ENCODE results near the gene GRIP2.

DNA sequence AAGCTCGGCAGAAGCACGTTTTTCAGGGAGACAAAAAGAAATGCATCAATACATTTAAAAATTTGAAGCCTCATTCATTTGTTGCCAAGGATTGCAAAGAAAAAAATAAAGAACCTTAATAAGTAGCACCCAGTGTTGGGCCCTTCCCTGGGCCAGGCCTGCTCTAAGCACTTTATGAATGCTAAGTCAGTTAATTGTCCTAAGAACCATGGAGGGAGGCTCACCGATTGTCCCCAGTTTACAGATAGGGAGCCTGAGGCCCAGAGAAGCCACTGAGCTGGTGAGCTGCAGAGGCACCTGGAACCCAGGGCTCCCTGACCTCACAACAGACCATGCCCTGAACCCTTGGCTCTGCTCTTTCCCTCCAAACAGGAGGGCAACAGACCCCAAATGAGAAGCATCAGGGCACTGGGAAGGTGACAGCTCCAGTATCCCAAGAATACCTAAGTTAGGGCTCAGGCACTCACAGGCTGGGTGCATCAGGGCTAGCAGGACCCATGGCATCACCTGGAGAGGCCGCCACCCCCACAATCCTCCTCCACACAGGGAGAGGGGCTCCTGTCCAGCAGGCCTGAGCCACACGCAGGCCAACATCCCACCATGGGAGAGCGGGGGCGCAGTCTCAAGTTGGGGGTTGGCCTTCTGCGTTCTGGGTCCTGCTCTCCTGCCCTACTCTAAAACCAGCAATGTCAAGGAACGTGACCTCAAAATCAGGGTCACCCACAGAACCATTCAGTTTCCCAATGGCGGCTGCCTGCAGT, 3.9 kb downstream of the GRIP2 start:
- TF ChIP-seq, protein P1, sequence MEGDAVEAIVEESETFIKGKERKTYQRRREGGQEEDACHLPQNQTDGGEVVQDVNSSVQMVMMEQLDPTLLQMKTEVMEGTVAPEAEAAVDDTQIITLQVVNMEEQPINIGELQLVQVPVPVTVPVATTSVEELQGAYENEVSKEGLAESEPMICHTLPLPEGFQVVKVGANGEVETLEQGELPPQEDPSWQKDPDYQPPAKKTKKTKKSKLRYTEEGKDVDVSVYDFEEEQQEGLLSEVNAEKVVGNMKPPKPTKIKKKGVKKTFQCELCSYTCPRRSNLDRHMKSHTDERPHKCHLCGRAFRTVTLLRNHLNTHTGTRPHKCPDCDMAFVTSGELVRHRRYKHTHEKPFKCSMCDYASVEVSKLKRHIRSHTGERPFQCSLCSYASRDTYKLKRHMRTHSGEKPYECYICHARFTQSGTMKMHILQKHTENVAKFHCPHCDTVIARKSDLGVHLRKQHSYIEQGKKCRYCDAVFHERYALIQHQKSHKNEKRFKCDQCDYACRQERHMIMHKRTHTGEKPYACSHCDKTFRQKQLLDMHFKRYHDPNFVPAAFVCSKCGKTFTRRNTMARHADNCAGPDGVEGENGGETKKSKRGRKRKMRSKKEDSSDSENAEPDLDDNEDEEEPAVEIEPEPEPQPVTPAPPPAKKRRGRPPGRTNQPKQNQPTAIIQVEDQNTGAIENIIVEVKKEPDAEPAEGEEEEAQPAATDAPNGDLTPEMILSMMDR (IDR thresholded peaks at IDR 0.05; ENCODE audit: insufficient read depth, low read length, poor library complexity, severe bottlenecking) = no peak
- TF ChIP-seq EZH2phosphoT487 (conservative IDR thresholded peaks at IDR 0.05; ENCODE audit: low read length) = no peak

Measured in SU-DHL-6 (cell line).